Adrenal gland (tissue), 5 donors: ENCODE measurements around the gene ZNF212.

Experiments
- CTCF ChIP-seq, 6 experiments: fragments of 450-650 bp in 4 of 6; fragments of 200-600 bp in 2 of 6; sonication (generic) in 1 of 6; IDR thresholded peaks; 1 replicate in 5 of 6; 2 replicates in 1 of 6; pipeline versions ENCODE4 v1.5.1 to v1.8.0; 2016 to 2021; ENCODE audit warnings: antibody characterized with exemption in 6 of 6, mild to moderate bottlenecking in 2 of 6, moderate library complexity in 1 of 6
- POLR2A ChIP-seq, 2 donors: fragments of 450-650 bp; IDR thresholded peaks; one replicate each; pipeline ENCODE4 v1.6.1; 2017; ENCODE audit warnings: antibody characterized with exemption in 2 of 2, mild to moderate bottlenecking in 2 of 2, moderate library complexity in 1 of 2
- donor health status: DM: no; HTN: no; CAD: no.

DNA sequence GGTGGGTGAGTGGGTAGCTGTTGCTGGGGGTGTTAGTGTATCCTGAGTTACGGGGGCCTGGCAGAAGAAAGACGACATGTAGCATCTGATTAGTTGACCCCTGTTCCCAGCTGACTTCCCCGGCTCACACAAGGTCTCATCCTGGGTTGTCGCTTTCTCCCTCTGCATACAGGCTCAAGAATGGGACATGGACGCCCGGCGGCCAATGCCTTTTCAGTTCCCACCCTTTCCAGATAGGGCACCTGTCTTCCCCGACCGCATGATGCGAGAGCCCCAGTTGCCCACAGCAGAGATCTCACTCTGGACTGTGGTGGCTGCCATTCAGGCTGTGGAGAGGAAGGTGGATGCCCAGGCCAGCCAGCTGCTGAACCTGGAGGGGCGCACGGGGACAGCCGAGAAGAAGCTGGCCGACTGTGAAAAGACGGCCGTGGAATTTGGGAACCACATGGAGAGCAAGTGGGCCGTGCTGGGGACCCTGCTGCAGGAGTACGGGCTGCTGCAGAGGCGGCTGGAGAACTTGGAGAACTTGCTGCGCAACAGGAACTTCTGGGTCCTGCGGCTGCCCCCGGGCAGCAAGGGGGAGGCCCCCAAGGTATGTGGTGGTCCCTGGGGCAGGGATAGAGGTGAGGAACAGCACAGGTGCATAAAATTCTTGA is 41.2 kb upstream of the ZNF212 start:
- no peak for TF ChIP-seq CTCF (IDR thresholded peaks at IDR 0.05)
- no peak for TF ChIP-seq POLR2A (IDR thresholded peaks at IDR 0.05)
